H1 (cell line): Measurements from ENCODE around the gene EGLN3. TPM values are rescaled to one million over a fixed set of nuclear protein-coding genes. Genes with fewer than 3 reads are reported as not detected.

Source experiments
- CTCF ChIA-PET: fragments of 300-600 bp; sonication (Branson Sonifier 250); formaldehyde crosslinking; loops from one replicate; lab custom pipeline; 2021; ENCODE audit not compliant: partially characterized antibody; lab: Charles Lee
- POLR2A ChIA-PET: fragments of 300-600 bp; sonication (Branson Sonifier 250); formaldehyde crosslinking; loops from one replicate; lab custom pipeline; 2021; ENCODE audit warnings: inconsistent platforms; ENCODE audit not compliant: partially characterized antibody; lab: Charles Lee
- DNase-seq, 2 experiments: peaks; one replicate each; pipeline versions ENCODE4 v3.0.0 to v3.0.0-alpha.2; 2010 to 2022; ENCODE audit warnings: low spot score in 2 of 2, low read depth in 1 of 2, mixed read lengths in 1 of 2
- FAIRE-seq: peaks from 2 replicates; lab custom pipeline; 2011; peaks lifted over from hg19 to GRCh38; lab: Jason Lieb, UNC
- H2AFZ ChIP-seq: 2 replicates; pipeline ENCODE4 v1.8.1; 2012; ENCODE audit warnings: low read length, inconsistent platforms
- H2AK5ac ChIP-seq: 2 replicates; pipeline ENCODE4 v1.6.1; 2013; ENCODE audit warnings: low read depth, low read length
- H2BK120ac ChIP-seq: replicated peaks from 2 replicates; pipeline ENCODE3; 2013; ENCODE audit warnings: low read depth, low read length, inconsistent platforms
- H2BK12ac ChIP-seq: 2 replicates; pipeline ENCODE4 v1.6.1; 2013; ENCODE audit warnings: low read depth, low read length
- H2BK15ac ChIP-seq: 2 replicates; pipeline ENCODE4 v1.6.1; 2013; ENCODE audit warnings: low read length
- H2BK20ac ChIP-seq: 2 replicates; pipeline ENCODE4 v1.6.1; 2013; ENCODE audit warnings: low read length
- H2BK5ac ChIP-seq: 2 replicates; pipeline ENCODE4 v1.6.1; 2013; ENCODE audit warnings: low read depth, low read length
- H3K14ac ChIP-seq: 2 replicates; pipeline ENCODE4 v1.6.1; 2013; ENCODE audit warnings: inconsistent platforms; ENCODE audit not compliant: insufficient read length
- H3K18ac ChIP-seq: 2 replicates; pipeline ENCODE4 v1.6.1; 2013; ENCODE audit warnings: low read length; ENCODE audit errors: extremely low read depth
- H3K23ac ChIP-seq: 2 replicates; pipeline ENCODE4 v1.6.1; 2013; ENCODE audit warnings: inconsistent platforms; ENCODE audit not compliant: insufficient read length
- H3K23me2 ChIP-seq: 2 replicates; pipeline ENCODE4 v1.6.1; 2013; ENCODE audit warnings: low read depth, low read length
- H3K27ac ChIP-seq: 2 replicates; pipeline ENCODE4 v1.6.1; 2011; ENCODE audit warnings: low read depth, low read length, inconsistent platforms
- H3K27me3 ChIP-seq, 4 experiments: replicated peaks in 1 of 4; 1 replicate in 1 of 4; 2 replicates in 3 of 4; pipeline versions ENCODE4 v1.6.1 to v1.8.1; 2011 to 2013; ENCODE audit warnings: low read length in 3 of 4, mild to moderate bottlenecking in 3 of 4, inconsistent platforms in 2 of 4, mixed read lengths in 2 of 4, moderate library complexity in 1 of 4; ENCODE audit not compliant: control insufficient read depth in 3 of 4, insufficient read depth in 3 of 4; ENCODE audit errors: extremely low read depth in 1 of 4
- H3K36me3 ChIP-seq, 4 experiments: 2 replicates each; pipeline versions ENCODE4 v1.6.1 to v1.8.1; 2011 to 2013; ENCODE audit warnings: mild to moderate bottlenecking in 4 of 4, low read length in 3 of 4, moderate library complexity in 2 of 4, control low read depth in 1 of 4, inconsistent platforms in 1 of 4; ENCODE audit not compliant: insufficient read depth in 4 of 4, control insufficient read depth in 2 of 4
- H3K4ac ChIP-seq: replicated peaks from 2 replicates; pipeline ENCODE3; 2013; ENCODE audit warnings: low read length, low read depth, mixed read lengths, inconsistent platforms; ENCODE audit not compliant: insufficient read length
- H3K4me1 ChIP-seq, 4 experiments: replicated peaks in 1 of 4; 1 replicate in 1 of 4; 2 replicates in 3 of 4; pipeline versions ENCODE4 v1.6.1 to v1.8.1; 2011 to 2013; ENCODE audit warnings: low read length in 3 of 4, inconsistent platforms in 2 of 4, mixed read lengths in 1 of 4; ENCODE audit not compliant: insufficient read depth in 4 of 4, control insufficient read depth in 3 of 4
- H3K4me2 ChIP-seq, 2 experiments: 2 replicates each; pipeline versions ENCODE4 v1.6.1 to v1.8.1; 2011 to 2013; ENCODE audit warnings: low read depth in 2 of 2, low read length in 2 of 2, control low read depth in 1 of 2, inconsistent platforms in 1 of 2, mild to moderate bottlenecking in 1 of 2; ENCODE audit not compliant: insufficient read depth in 1 of 2
- H3K4me3 ChIP-seq, 4 experiments: fragments of 200-600, 300-600 bp in 1 of 4; sonication (generic), shearing (Covaris generic), sonication (Bioruptor Twin) in 1 of 4; 2 replicates each; pipeline versions ENCODE4 v1.5.1 to v1.8.1; 2011 to 2016; ENCODE audit warnings: low read length in 4 of 4, low read depth in 3 of 4, control low read depth in 2 of 4, inconsistent platforms in 2 of 4, mild to moderate bottlenecking in 2 of 4, mixed read lengths in 1 of 4, moderate library complexity in 1 of 4; ENCODE audit not compliant: insufficient read depth in 2 of 4; ENCODE audit errors: extremely low read depth in 1 of 4
- H3K56ac ChIP-seq: replicated peaks from 2 replicates; pipeline ENCODE3; 2013; ENCODE audit warnings: low read depth, mild to moderate bottlenecking, mixed read lengths, low read length, inconsistent platforms; ENCODE audit not compliant: insufficient read length
- H3K79me1 ChIP-seq: 2 replicates; pipeline ENCODE4 v1.6.1; 2013; ENCODE audit warnings: low read depth, low read length, control low read depth
- H3K79me2 ChIP-seq, 2 experiments: 2 replicates each; pipeline versions ENCODE4 v1.6.1 to v1.8.1; 2012 to 2013; ENCODE audit warnings: low read length in 2 of 2, mild to moderate bottlenecking in 2 of 2, inconsistent platforms in 1 of 2; ENCODE audit not compliant: insufficient read depth in 2 of 2, control insufficient read depth in 1 of 2
- H3K9ac ChIP-seq, 4 experiments: replicated peaks in 1 of 4; 1 replicate in 1 of 4; 2 replicates in 3 of 4; pipeline versions ENCODE4 v1.6.1 to v1.8.1; 2011 to 2013; ENCODE audit warnings: low read depth in 3 of 4, low read length in 3 of 4, control low read depth in 2 of 4, mild to moderate bottlenecking in 2 of 4, moderate library complexity in 2 of 4, inconsistent platforms in 1 of 4; ENCODE audit errors: extremely low read depth in 1 of 4
- H3K9me3 ChIP-seq, 2 experiments: 2 replicates each; pipeline versions ENCODE4 v1.6.1 to v1.8.1; 2012 to 2013; ENCODE audit warnings: mild to moderate bottlenecking in 2 of 2, moderate library complexity in 2 of 2, control low read depth in 1 of 2, inconsistent platforms in 1 of 2, low read depth in 1 of 2, low read length in 1 of 2, mixed read lengths in 1 of 2; ENCODE audit not compliant: insufficient read depth in 2 of 2
- H4K20me1 ChIP-seq, 2 experiments: replicated peaks in 1 of 2; 2 replicates each; pipeline versions ENCODE3 to v1.8.1; 2011 to 2013; ENCODE audit warnings: inconsistent platforms in 2 of 2, low read length in 2 of 2, mild to moderate bottlenecking in 1 of 2; ENCODE audit not compliant: insufficient read depth in 2 of 2, control insufficient read depth in 1 of 2
- H4K5ac ChIP-seq: 2 replicates; pipeline ENCODE4 v1.6.1; 2013; ENCODE audit warnings: low read length, low read depth, mixed read lengths, inconsistent platforms; ENCODE audit not compliant: insufficient read length
- H4K8ac ChIP-seq: 2 replicates; pipeline ENCODE4 v1.8.0; 2013; ENCODE audit warnings: mild to moderate bottlenecking, moderate library complexity, low read length, inconsistent platforms; ENCODE audit not compliant: insufficient read depth; ENCODE audit errors: extremely low read depth
- H4K91ac ChIP-seq: replicated peaks from 2 replicates; pipeline ENCODE3; 2013; ENCODE audit warnings: low read length, mixed read lengths, inconsistent platforms; ENCODE audit not compliant: insufficient read length
- BRCA1 ChIP-seq: IDR thresholded peaks from 2 replicates; pipeline ENCODE4 v1.6.1; 2012; ENCODE audit warnings: low read depth, low read length, improper control_type of control experiment
- CHD1 ChIP-seq: IDR thresholded peaks from 2 replicates; pipeline ENCODE4 v1.6.1; 2012; ENCODE audit warnings: low read depth, low read length, improper control_type of control experiment
- E2F6 ChIP-seq: IDR thresholded peaks from 2 replicates; pipeline ENCODE4 v1.6.1; 2012; ENCODE audit warnings: inconsistent platforms
- EGR1 ChIP-seq: IDR thresholded peaks from 2 replicates; pipeline ENCODE4 v1.6.1; 2011; ENCODE audit warnings: low read depth, low read length, borderline replicate concordance
- HDAC6 ChIP-seq: IDR thresholded peaks from one replicate; pipeline ENCODE4 v1.7.1; 2012; ENCODE audit warnings: low read depth, mild to moderate bottlenecking, inconsistent platforms, low read length, moderate library complexity
- KDM1A ChIP-seq: fragments of 200-600, 300-600 bp; sonication (generic); IDR thresholded peaks from 2 replicates; pipeline ENCODE4 v1.7.1; 2016; ENCODE audit warnings: mild to moderate bottlenecking, low read length, borderline replicate concordance
- MAFK ChIP-seq: IDR thresholded peaks from 2 replicates; pipeline ENCODE4 v1.6.1; 2012; ENCODE audit warnings: low read depth, mild to moderate bottlenecking, improper control_type of control experiment, low read length
- MAX ChIP-seq: IDR thresholded peaks from 2 replicates; pipeline ENCODE4 v1.6.1; 2012; ENCODE audit warnings: inconsistent platforms
- POLR2A ChIP-seq, 2 experiments: IDR thresholded peaks; 1 replicate in 1 of 2; 2 replicates in 1 of 2; pipeline ENCODE4 v1.6.1; 2011; ENCODE audit warnings: low read depth in 2 of 2, low read length in 2 of 2, mild to moderate bottlenecking in 2 of 2; ENCODE audit errors: control extremely low read depth in 1 of 2
- RNF2 ChIP-seq: fragments of 200-900, 300-1000 bp; sonication (generic); IDR thresholded peaks from 2 replicates; pipeline ENCODE4 v1.7.1; 2016; ENCODE audit warnings: borderline replicate concordance, low read depth, mild to moderate bottlenecking, antibody characterized with exemption, low read length; ENCODE audit not compliant: poor library complexity, severe bottlenecking; ENCODE audit errors: missing control alignments
- TAF7 ChIP-seq: optimal IDR thresholded peaks from 2 replicates; pipeline ENCODE3; 2011; ENCODE audit warnings: low read depth, mild to moderate bottlenecking, inconsistent platforms, low read length, moderate library complexity, borderline replicate concordance
- TBP ChIP-seq: IDR thresholded peaks from 2 replicates; pipeline ENCODE4 v1.6.1; 2011; ENCODE audit warnings: low read depth, low read length, improper control_type of control experiment
- WGBS, 2 experiments: shearing (Covaris generic) in 1 of 2; methylation state at CpG; one replicate each; pipeline versions ENCODE4 v1.1.6 to v1.1.7; 2013 to 2015; ENCODE audit warnings: low lambda C conversion rate in 2 of 2, mixed read lengths in 2 of 2, inconsistent platforms in 1 of 2, low coverage in 1 of 2, missing lambda C conversion rate in 1 of 2; ENCODE audit not compliant: insufficient replicate concordance in 2 of 2, insufficient coverage in 1 of 2, insufficient read length in 1 of 2; ENCODE audit errors: extremely low coverage in 1 of 2, missing lambda C conversion rate in 1 of 2; 5-methylcytosine and 5-hydroxymethylcytosine counted together
- polyA plus RNA-seq, 7 experiments: library from polyadenylated mRNA; depleted of rRNA in 3 of 7; stranded (reverse) in 5 of 7; unstranded in 2 of 7; fragments of >200 nt in 5 of 7; fragments of 200-250 nt in 2 of 7; gene quantifications; 1 replicate in 5 of 7; 2 replicates in 1 of 7; 4 replicates in 1 of 7; pipeline versions ENCODE4 v1.2.1 to v1.2.3, GENCODE V29; 2011 to 2013; ENCODE audit warnings: missing spikeins in 2 of 7, mixed read lengths in 2 of 7
- total RNA-seq: library from RNA; stranded (reverse); fragmentation: NEBNext Ultra II Directional; extraction: Animal tissue kit (Norgen Biotek cat#: 25700); gene quantifications from 2 replicates; pipeline ENCODE4 v1.2.1, GENCODE V29; 2021

EGLN3 gene
- total and polyA plus RNA-seq, 2 of the 8 experiments (the other 6 are each of a cell fraction or from before 2014, with no cell fraction given): 10.6 to 27.3 TPM

- Histone ChIP-seq H3K56ac (no peak overlapping the region), H4K20me1 (peaks cover 0 to 5% of the 10 kb centered on the region in 2 experiments), H3K14ac (no peak overlapping the region), H3K4me3 (no peak overlapping the region), H3K79me1 (peaks cover 5% of the 10 kb centered on the region; the same call in 1 of the 2 replicates), H3K27me3 (no peaks in the 10 kb centered on the region), H3K27ac (no peak overlapping the region), H3K23ac (no peak overlapping the region), H2BK120ac (no peak overlapping the region), H3K18ac (no peak overlapping the region), H4K91ac (no peak overlapping the region), H3K4ac (no peak overlapping the region), H2BK15ac (no peak overlapping the region), H4K8ac (no peak overlapping the region), H2BK5ac (no peak overlapping the region), H3K23me2 (no peaks in the 10 kb centered on the region), H3K79me2 (peaks cover 0 to 41% of the 10 kb centered on the region in 2 experiments; a peak in 3 of 4 replicates), H2BK20ac (no peak overlapping the region), H3K36me3 (peaks cover 6 to 43% (median 19%) of the 10 kb centered on the region in 4 experiments; a peak in 7 of 8 replicates), H2AFZ (no peak overlapping the region), H2BK12ac (no peak overlapping the region), H4K5ac (no peak overlapping the region), H3K4me1 (peaks cover 7 to 19% (median 16%) of the 10 kb centered on the region in 4 experiments; a peak in 6 of 7 replicates), H2AK5ac (no peak overlapping the region), H3K4me2 (no peak overlapping the region), H3K9me3 (no peaks in the 10 kb centered on the region), H3K9ac (no peak overlapping the region)
- ChIA-PET POLR2A (no interaction called here), CTCF (interaction anchor here (1.0 to 2.6 kb wide), 2 partner anchors 56 to 80 kb away, joined by 3 to 13 read pairs; no protein-coding TSS in a partner anchor)
- WGBS, 2 experiments: 97% methylated on average over 2 of the region's 2 CpGs; no CpG with 5 or more reads in 1 of the 2 experiments
- no peak for FAIRE-seq
- DNase-seq: no peak
- TF ChIP-seq HDAC6 (no peak), E2F6 (no peak), KDM1A (no peak), POLR2A (IDR thresholded peaks at IDR 0.05; ENCODE audit: control extremely low read depth in 1 of 2, low read depth in 2 of 2, low read length in 2 of 2) (no peak), MAX (no peak), EGR1 (no peak), RNF2 (no peak), TAF7 (no peak), BRCA1 (no peak), TBP (no peak), CHD1 (no peak), MAFK (no peak)
Observed at GRCh38 chr14:33929799-33930408, 21.0 kb downstream of the EGLN3 start.
